HTERT RPE-1 (cell line): ENCODE data around the gene LEKR1.

Source experiments
- in situ Hi-C: fragments of 300-500 bp; cut with MboI; formaldehyde crosslinking; loops from 4 replicates; pipeline ENCODE4 v1.14.3; 2020; ENCODE audit warnings: low sequenced_read_pairs

The LEKR1 gene

DNA sequence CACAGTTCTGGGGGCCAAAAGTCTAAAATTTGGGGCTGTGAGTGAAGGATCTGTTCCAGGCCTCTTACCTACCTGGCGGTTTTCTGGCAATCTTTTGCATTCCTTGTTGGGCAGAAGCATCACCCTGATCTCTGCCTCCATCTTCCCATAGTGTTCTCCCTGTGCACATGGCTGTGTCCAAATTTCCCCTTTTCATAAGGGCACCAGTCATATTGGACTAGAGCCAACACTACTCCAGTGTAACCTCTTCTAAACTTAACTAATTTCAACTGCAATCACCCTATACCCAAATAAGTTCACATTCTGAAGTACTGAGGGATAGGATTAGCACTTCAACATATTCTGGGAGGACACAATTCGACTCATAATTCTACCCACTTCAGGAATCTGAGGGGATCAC, 248.8 kb downstream of the LEKR1 start:
- in situ Hi-C loops = no loop called here

DNA sequence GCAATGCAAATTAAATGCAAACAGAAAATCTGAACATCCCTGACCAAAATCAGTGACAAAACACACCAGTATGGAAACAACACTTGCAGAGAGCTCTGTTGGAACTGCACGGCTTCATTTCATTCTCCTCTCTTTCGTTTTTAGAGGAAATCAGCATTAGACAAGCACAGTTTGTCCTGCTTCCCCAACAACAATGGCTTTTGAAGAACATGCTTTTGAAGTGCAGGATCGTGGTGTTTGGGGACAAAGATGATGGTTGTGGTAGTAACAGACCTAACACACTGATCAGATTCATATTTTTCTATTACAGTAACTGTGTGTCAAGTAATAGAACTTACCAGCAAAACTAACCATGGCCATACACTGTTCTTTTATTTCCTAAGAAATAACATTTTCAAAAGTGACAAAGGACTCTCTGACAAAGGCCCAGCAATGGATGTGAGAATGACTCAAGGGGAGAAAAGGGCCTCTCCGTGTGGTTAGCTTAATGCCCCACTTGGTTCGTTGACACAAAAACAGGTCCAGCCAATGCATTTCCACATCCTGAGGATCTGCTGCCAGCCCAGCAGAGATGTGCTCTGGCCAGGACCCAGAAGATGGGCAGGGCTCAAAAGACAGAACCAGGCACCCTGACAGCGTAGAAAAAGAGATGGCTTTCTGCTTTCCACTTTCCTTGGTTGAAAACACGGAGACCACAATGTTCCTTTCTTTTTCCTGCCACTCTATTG, 249.7 kb downstream of the LEKR1 start:
- in situ Hi-C loops = no loop called here

DNA sequence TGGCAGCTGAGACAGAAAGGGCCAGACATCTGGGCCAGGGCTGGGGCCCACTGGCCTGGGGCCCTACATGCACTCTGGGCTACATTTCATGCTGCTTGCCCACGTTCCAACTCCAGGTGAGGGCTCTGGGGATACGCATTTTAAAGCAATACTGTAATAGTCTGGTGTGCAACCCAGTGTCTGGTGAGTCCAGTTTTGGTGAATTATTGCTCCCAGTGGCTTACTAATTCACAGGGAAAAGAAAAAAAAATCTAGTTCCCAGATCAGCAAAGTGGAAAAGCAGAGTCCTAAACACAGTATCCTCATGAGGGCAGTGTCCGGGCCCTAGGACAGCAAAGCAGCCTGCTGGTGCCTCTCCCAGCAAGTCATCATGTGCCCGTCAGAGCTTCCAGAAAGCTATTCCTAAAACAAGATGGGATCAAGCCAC, 251.4 kb downstream of the LEKR1 start:
- in situ Hi-C loops = no loop called here

DNA sequence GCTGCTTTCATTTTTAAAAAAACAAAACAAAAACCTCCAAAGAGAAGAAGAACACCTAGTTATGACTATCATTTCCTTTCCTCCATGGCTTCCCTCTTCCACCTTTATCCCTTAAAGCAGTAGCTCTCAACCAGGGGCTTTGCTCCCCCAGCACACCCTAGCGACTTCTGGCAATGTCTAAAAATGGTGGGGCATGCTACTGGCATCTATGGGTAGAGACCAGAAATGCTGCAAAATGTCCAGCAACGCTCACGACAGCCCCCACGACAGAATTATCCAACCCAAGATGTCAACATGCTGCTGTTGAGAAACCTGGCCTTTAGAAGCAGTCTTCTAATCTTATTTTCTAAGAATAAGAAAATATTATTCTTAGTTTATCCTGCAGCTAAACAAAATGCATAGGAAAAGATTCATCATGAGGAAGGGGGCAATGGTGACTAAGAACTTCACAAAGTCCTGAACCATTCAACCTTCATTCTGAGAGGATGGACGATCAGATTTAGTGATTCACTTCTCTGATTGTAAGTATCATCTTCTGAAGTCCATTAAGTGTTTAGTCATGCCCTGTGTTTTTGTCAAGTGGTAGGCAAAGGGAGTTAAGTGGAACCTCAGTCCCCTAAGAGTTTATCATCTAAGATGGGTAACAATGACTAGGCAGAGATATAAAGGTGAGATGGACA, 252.1 kb downstream of the LEKR1 start:
- in situ Hi-C loops = no loop called here

DNA sequence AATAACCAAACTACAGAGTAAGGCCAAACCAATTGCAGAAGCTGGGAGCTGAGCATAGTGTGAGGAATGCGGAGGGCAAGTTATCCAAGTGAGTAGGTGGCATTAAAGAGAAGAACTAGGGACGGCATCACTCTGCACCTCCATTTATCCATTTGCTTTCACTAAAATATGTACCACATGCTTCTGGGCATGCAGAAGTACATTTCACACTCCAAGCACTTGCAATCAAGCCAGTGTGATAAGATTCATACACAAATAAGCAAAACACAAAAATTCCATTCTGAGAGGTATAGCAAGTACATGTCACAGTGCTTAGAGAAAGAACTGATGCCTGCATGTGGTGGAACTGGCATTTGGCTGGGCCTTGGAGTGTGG, 252.6 kb downstream of the LEKR1 start:
- in situ Hi-C loops = no loop called here

DNA sequence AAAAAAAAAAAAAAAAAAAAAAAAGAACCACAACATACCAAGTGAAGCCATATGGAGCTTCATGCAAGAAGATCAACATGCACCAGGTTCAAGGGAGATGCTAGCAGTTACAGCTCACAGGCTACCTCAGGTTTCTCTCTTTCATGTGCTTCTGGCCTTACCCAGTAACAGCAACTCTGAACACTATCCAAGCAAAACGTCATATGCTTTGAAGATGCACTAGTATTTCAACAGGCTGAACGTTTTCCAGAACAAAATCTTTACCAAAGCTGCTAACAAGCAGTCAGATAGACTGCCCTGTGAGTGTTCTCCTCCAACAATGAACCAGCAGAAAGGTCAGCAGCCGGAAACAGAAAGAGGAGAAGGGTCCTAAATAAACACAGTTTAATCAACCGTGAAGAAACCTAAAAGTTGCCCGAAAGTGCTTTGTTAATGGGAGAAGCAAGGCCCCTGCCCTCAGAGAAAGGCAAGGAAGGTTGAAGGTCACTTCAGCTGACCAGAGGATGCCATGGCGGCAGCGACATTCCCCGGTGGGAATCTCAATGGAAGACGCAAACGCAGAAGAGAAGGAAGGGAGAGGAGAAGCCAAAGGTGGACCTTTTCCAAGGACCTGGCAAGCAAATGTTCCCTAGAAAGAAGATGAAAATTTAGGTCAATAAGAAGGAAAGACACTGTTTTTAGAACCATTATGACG, 253.7 kb downstream of the LEKR1 start:
- in situ Hi-C loops = no loop called here

DNA sequence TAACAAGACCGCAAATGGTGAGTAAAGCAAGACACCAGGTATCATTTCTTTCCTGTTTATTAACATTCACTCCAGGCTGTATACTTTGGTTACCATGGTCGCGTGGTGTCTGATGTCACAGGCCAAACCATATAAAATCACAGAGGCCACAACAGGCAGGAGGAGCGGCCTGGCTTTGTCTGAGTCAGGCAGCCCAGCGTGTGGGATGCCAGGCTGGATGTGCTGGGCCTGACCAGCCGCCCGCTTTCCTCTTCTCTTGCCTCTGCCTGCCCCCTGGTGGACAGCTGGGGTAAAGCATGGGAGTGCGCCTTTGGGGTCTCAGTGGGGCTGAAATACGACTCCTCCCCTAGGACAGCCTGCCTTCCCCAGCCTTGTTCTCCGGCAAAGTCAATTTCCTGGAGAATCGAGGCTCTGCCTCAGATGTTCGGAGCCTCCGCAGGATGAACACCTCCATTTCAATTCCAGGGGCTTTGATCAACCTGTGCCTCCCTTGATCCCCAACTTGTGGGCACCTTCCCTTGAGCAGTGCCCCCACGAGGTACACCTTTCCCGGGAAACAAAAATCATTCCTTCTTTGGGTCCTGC, 255.6 kb downstream of the LEKR1 start:
- in situ Hi-C loops = no loop called here

DNA sequence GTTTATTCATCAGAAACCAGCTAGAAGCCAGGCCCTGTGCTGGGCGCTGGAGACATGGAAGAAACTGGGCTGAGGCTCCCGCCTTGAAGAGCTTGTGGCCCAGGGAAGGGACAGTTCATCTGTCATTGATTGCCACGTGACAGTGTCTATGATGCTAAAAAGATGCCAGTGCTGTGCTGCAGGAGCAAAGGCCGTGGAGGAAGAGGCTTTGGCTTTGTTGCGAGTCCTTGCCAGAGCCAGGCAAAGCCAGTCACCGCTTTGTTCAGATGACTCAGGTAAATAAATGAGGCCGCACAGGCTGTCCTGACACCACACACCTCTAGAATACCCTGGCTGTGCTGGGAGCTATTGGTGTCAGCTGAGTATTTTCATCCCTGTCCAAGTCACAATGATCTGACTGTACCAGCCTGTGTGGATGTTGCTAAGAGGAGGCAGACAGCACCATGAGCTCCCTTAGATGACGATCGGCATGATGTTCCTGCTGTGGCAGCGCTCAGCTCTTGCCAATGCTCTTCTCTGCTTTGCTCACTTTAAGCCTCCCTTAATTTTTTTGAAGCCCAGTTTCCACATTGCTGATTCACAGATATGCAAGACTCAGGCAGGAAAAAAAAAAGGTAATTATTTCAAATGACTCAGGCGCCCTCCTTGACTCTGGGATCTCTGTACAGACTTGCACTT, 256.3 kb downstream of the LEKR1 start:
- in situ Hi-C loops = no loop called here

DNA sequence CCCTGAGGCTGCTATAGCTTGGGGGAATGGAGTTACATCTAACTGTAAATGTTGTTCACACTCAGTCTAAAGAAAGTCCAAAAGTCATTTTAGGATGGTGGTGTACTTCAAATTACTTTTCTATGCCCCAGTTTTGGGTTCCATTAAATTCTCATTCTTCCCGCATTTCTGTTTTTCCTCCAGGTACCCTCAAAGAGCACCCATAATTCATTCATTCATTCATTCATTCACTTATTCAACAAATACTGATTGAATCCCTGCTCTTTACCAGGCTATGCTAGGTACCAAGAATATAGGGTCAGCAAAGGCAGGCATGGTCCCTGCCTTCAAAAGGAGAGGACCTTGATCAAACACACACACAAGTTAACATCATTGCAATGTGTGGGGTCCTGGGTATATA, 257.7 kb downstream of the LEKR1 start:
- in situ Hi-C loops = no loop called here

DNA sequence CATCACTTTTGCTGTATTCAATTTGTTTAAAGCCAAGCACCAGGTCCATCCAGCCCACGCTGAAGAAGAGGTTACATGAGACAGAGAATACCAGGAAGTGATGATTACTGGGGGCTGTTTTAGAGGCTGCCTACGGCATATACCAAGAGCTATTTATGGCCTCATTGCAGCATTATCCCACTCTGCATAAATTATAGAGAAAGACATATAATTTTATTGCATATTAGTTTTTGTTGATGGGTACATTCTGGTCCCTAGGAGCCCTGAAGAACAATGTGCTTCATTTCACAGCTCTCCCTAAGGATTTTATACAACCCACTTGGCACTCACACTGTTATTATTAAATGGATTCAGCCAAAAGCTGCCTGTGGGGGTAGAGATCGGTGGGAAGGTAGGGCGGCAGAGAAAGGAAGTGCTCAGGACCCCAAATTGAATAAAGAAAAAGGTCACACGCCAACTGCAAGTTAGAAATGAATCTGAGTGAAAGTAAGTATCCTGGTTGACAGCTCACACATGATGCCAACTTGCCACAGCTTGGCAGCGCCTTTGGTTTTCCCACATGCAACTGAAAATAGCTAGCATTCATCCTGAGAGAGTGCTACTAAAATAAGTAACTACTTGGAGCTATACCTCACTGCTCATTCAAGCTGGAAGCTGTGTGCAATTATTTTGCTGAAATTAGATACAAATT, 260.1 kb downstream of the LEKR1 start:
- in situ Hi-C loops = no loop called here

DNA sequence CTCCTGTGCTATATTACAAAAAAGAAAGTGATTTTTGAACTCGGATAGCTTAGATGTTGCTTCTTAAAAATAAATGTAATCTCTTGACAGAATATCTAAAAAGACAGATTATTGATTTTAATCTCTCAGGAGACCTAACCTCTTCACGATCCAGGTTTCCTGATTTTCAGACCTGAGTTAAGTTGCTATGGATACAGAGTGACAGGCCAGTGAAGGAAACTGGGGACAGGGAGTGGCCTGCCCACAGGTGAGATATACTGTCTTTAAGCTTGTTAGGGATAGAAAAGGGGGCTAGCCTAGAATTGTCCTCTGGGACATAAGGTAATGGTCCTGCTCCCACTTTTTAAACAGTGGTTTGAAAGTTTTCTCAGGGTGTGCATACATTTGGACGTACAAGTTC, 260.6 kb downstream of the LEKR1 start:
- in situ Hi-C loops = no loop called here

DNA sequence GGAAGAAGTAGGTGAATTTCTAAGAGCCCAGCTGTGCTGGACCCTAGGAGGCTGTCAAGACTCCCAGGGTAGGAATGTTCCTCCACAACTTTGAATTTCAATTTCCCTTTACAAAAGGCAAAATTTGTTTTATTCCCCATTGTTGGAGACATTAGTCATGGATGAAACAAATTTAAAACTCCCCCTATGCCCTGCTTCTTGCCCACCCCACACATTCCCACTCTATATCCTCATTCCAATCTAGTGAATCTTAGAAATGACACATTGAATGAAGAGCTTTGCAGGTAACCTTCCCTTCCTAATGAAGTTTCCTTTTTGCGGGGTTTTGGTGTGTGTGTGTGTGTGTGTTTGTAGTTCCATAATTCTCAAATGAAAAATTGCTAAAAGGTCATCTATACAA, 261.2 kb downstream of the LEKR1 start:
- in situ Hi-C loops = no loop called here

DNA sequence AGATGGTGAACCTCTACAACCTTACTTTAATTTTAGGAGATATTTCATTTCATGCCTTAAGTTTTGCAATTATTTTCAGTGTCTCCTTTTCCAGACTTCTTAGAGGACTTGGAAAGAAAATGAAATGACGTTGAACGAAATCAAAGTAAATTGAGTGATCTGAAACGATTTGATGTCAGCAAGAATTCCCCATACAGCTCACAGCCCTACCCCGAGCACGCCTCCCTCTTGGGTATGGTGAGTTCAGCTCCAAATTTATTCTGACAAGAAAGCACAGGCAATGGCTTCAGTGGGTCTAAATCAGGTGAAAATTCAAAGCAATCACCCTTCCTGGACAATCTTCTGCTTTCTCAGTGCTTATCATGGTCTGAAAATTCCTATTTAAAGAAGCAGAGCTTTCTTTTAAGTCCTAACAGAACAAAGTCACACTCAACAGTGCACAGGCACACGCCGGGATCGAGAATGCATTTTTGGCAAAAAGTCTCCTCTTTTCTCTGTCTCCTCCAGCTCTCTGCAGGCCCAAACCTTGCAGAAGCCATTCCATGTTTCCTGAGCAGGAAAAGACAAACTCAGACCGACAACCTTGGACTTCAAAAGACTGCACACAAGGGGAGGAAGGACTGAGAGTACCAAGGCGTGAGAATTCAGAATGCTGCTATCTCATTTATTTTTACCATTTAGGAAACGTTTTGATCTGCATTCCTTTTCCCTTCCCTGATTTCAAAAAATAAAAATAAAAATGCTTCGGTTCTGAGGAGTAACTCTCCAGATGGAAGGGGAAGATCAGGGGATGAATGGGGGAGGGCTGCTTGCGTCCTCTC, 261.8 kb downstream of the LEKR1 start:
- in situ Hi-C loops = no loop called here

DNA sequence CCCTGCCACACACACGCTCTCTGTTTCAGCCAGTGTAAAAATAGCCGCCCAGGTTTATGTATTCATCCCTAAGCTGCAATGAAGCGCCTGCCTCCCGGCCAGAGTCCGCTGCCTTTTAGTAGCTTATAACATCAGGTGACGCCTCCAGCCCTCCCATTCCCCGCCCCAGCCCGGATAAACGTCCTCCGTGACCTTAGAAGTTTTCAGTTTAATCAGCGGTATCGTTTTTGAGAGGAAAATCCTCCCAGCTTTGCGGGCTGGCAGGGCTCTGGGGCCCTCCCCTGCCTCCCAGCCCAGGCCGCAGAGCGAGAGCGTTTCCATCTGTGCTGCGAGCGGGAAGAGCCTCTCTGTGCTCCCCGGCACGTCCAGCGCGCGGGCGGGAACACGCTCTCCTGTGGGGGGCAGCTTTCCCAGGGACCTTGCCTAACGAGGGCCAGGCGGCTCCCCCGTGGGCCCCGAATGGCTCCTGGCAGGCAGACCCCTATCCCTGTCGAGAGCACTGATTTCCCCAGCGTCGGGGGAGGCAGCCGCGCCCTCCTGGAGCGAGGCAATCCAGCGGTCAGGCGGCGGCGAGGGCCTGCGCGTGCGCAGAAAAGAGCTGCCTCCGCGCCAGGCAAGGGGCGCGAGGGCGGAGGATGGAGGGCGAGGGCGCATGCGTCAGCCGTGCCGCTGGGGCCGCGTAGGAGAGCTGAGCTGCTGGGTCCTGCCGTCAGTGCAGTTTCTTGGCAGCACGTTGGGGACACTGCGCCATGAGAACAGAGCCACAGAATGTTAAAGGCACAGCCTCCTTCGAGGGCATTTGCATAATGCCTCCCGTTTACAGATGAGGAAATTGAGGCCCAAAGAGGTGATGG, 262.7 kb downstream of the LEKR1 start:
- in situ Hi-C loops = no loop called here

DNA sequence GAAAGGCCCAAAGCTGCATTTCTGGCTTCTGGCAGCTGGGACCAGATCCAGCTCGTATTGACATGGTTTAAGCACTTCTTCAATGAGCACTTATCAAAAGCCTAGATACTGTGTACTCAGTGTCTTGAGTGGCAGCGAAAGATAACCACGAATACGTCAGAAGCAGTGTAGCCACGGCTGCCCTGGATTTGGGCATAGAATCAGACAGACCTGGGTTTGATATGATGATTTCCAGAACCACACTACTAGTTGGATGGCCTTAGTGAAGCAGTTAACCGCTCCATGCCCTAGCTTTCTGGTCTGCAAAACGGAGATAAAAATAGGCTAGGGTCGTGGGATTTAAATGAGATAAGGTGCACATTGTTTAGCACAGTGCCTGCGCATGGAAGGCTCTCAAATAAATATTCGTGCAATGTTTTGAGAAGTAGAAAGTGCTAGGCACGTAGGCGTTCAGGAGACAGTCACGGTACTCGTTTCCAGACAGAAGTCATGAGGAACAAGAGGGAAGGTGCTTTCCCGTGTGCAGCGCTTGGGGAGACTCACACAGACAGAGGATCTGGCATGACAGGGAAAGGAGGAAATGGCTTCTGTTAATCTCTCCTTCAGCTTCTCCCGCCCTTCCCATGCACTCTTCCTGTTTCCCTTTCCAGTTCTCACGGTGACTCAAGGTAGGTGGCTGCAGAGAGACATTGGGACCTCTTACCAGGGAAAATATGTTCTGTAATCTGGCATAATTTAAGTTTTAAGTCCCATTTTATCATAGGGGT, 263.5 kb downstream of the LEKR1 start:
- in situ Hi-C loops = no loop called here

DNA sequence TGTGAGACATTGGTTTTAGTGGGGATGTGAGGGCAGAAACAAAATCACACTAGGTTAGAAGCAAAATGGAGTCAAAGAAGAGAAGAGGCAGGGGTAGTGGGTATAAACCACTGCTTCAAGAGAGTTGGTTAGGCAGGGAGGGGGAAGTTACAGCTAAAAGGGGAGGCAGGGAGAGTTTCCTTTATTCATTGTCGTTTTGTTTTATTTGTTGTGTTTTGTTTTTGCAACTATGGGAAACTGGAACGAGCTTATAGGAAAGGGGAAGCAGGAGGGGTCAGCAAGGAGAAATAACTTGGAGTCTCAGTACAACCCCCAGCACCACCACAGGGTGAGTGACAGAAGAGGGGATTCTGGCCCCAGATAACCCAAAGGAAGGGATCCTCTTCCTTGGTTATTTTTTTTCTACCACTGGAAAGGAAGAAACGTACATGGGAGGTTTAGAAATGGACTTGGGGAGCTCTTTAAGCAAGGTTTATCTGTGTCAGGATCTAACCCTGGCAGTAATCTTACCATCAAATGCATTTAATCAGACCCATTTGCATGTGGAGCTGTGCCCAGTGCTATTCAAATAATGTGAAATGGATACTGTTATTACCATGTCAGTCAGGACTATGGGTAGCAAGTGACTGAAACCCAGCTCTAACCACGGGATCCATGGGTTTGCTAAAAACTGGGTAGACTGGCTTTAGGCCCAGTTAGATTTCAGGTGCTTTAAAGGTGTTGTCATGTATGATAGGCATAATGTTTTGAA, 265.1 kb downstream of the LEKR1 start:
- in situ Hi-C loops = no loop called here

DNA sequence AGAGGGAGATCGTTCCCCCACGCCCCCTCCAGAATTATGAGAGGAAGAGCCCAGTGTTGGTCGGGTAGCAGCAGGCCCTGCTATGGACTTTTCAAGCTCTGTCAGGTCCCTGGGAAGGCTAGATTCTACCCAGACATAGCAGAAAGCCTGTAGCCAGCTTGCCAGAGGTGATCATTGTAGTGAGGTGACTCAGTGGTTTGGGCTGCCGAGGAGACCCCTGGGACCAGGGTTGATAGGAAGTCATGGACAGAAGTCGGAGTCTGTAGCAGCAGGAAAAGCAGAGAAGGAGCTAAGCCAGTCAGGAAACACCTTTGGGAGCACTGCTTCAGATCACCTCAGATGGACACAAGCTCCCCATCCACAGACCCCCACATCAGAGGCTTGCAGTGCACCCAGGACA, 266.1 kb downstream of the LEKR1 start:
- in situ Hi-C loops = no loop called here
